Measurements from ENCODE around the gene MISFA.
"Not testable (repeated sequence)": the region's sequence is repeated elsewhere in the genome, so short reads cannot be mapped to it uniquely, and the experiment has no call there.

MISFA gene

DNA sequence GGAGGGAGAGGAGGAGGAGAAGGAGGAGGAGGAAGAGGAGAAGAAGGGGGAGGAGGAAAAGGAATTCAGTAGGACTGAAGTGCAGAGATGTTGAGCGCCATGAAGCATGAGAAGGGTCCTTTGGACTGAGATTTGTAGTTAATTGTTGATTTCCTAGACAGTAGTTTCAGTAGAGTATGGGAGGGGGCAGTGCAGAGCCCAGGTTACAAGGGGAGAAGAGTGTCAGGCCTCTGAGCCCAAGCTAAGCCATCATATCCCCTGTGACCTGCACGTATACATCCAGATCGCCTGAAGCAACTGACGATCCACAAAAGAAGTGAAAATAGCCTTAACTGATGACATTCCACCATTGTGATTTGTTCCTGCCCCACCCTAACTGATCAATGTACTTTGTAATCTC, 43.4 kb downstream of the MISFA start:
- DNase-seq; H3K27ac ChIP-seq (ENCODE audit: insufficient read depth, low read length, poor library complexity, severe bottlenecking); H3K9me3 ChIP-seq (ENCODE audit: control insufficient read depth, low read length); H3K4me3 ChIP-seq (ENCODE audit: insufficient read depth, low read depth, low read length, poor library complexity, severe bottlenecking); H3K36me3 ChIP-seq (ENCODE audit: control insufficient read depth, insufficient read depth, low read length); H3K27me3 ChIP-seq (replicated peaks; ENCODE audit: control insufficient read depth, insufficient read depth, low read length, poor library complexity, severe bottlenecking); H3K4me1 ChIP-seq (ENCODE audit: control insufficient read depth, insufficient read depth, low read length, poor library complexity, severe bottlenecking): not testable (repeated sequence)

DNA sequence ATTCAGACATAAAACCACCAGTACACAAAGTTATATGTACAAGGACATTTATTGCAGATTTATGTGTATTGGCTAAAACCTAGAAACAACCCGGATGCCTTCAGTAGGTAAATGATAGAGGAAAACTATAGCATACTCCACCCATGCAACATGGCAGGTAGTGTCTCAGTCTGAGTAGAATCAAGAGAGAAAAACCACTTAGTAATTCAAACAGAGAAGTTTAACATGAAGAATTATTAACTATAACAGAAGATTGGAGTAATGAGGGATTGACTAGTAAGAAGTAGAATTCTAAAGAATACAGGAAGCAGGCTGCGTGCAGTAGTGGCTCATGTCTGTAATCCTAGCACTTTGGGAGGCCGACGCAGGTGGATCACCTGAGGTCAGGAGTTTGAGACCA, 50.8 kb downstream of the MISFA start:
- DNase-seq, result no peak
- Histone ChIP-seq H3K27me3 (replicated peaks; ENCODE audit: control insufficient read depth, insufficient read depth, low read length, poor library complexity, severe bottlenecking) (no peaks in the 10 kb centered on the region), H3K4me3 (ENCODE audit: insufficient read depth, low read depth, low read length, poor library complexity, severe bottlenecking) (no peak overlapping the region), H3K9me3 (ENCODE audit: control insufficient read depth, low read length) (no peaks in the 10 kb centered on the region), H3K4me1 (ENCODE audit: control insufficient read depth, insufficient read depth, low read length, poor library complexity, severe bottlenecking) (no peaks in the 10 kb centered on the region), H3K27ac (ENCODE audit: insufficient read depth, low read length, poor library complexity, severe bottlenecking) (no peak overlapping the region), H3K36me3 (ENCODE audit: control insufficient read depth, insufficient read depth, low read length) (no peaks in the 10 kb centered on the region)

DNA sequence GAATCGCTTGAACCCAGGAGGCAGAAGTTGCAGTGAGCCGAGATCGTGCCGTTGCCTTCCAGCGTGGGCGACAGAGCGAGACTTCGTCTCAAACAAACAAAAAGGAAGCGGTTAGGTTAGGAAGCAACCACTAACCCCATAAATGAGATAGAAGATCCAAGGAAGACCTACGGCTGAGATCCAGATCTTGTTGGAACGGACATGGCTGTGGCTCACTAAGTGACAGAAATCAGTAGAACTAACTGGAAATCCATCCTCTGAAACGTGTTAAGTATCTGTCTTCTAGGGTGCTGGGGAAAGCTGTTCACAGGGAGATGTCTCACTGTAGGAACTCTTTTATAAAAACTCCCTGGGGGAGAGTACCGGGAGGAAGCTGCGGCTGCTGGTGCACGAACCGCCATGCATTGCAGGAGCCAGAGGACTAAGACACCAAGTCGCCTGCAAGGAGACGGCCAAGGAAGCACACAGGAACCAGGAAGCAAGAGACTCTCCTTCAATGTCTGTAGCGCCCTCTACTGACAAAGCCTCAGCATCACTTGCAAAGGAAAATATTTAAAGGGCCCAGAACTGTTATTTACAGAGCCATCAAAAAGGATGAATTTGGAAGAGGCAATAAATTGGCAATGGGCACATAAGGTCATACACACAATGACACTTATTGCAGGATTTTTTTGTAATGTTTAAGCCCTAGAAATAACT, 51.4 kb downstream of the MISFA start:
- Histone ChIP-seq H3K4me1 (ENCODE audit: control insufficient read depth, insufficient read depth, low read length, poor library complexity, severe bottlenecking) (no peaks in the 10 kb centered on the region), H3K27me3 (replicated peaks; ENCODE audit: control insufficient read depth, insufficient read depth, low read length, poor library complexity, severe bottlenecking) (no peaks in the 10 kb centered on the region), H3K36me3 (ENCODE audit: control insufficient read depth, insufficient read depth, low read length) (no peaks in the 10 kb centered on the region), H3K9me3 (ENCODE audit: control insufficient read depth, low read length) (no peaks in the 10 kb centered on the region), H3K27ac (ENCODE audit: insufficient read depth, low read length, poor library complexity, severe bottlenecking) (no peak overlapping the region), H3K4me3 (ENCODE audit: insufficient read depth, low read depth, low read length, poor library complexity, severe bottlenecking) (no peak overlapping the region)
- peak; percentile 11 to 42 (median 27) for DNase-seq
